ENCODE results near the gene TDRD7.

DNA sequence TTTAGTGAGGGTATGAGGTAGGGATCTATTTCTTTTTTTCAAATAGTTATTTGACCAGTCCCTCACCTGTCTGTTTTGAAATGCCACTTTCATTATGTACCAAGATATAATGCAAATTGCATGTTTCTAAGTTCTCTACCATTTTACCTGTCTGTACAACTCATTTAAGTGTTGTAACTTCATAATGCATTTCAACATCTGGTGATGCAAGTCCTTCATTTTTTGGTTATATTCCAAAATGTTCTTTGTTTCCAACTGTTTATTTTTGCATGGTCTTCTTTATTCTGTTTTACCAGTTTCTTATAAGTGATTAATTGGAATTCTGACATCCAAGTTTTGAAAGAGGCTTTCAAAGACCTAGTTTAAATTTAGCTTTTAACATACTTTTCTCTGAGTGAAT is 26.8 kb downstream of the TDRD7 start:
- TF ChIP-seq, protein P1, sequence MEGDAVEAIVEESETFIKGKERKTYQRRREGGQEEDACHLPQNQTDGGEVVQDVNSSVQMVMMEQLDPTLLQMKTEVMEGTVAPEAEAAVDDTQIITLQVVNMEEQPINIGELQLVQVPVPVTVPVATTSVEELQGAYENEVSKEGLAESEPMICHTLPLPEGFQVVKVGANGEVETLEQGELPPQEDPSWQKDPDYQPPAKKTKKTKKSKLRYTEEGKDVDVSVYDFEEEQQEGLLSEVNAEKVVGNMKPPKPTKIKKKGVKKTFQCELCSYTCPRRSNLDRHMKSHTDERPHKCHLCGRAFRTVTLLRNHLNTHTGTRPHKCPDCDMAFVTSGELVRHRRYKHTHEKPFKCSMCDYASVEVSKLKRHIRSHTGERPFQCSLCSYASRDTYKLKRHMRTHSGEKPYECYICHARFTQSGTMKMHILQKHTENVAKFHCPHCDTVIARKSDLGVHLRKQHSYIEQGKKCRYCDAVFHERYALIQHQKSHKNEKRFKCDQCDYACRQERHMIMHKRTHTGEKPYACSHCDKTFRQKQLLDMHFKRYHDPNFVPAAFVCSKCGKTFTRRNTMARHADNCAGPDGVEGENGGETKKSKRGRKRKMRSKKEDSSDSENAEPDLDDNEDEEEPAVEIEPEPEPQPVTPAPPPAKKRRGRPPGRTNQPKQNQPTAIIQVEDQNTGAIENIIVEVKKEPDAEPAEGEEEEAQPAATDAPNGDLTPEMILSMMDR (IDR thresholded peaks at IDR 0.05) = no peak
- no peak for TF ChIP-seq EZH2 (IDR thresholded peaks at IDR 0.05; ENCODE audit: borderline replicate concordance, insufficient read depth, low read depth, low read length, poor library complexity, severe bottlenecking)

Measured in B cell (primary cell).